PC-9 (cell line): ENCODE data around the gene HHIPL1. TPM values are rescaled to one million over a fixed set of nuclear protein-coding genes. Genes with fewer than 3 reads are reported as not detected.

ENCODE experiments used
- BruUV-seq: library from RNA; stranded (reverse); fragments of 400-500 nt; replicated peaks from 2 replicates; lab custom pipeline; 2021; lab: Mats Ljungman, UMichigan
- CTCF ChIA-PET: fragments of 300-600 bp; sonication (Branson Sonifier 250); formaldehyde crosslinking; loops from one replicate; lab custom pipeline; 2022; ENCODE audit warnings: antibody characterized with exemption; lab: Charles Lee
- POLR2A ChIA-PET: fragments of 300-600 bp; sonication (Branson Sonifier 250); formaldehyde crosslinking; loops from one replicate; lab custom pipeline; 2022; ENCODE audit warnings: antibody characterized with exemption; ENCODE audit not compliant: unreplicated experiment; lab: Charles Lee
- DNase-seq, 2 experiments: peaks; one replicate each; pipeline versions ENCODE4 v3.0.0 to v3.0.0-alpha.2; 2015 to 2022; ENCODE audit warnings: mixed read lengths in 1 of 2
- H2AFZ ChIP-seq: fragments of 200-600 bp; sonication (generic); 2 replicates; pipeline ENCODE4 v1.8.1; 2017; ENCODE audit warnings: antibody characterized with exemption
- H3F3A ChIP-seq: fragments of 200-600 bp; sonication (generic); 2 replicates; pipeline ENCODE4 v1.8.1; 2017; ENCODE audit warnings: antibody characterized with exemption, mild to moderate bottlenecking, low read depth; ENCODE audit not compliant: insufficient read depth
- H3K27ac ChIP-seq: fragments of 200-600 bp; sonication (generic); 2 replicates; pipeline ENCODE4 v1.6.1; 2016; ENCODE audit warnings: mixed run types
- H3K27me3 ChIP-seq: fragments of 200-600 bp; sonication (generic); 2 replicates; pipeline ENCODE4 v1.6.1; 2016; ENCODE audit warnings: low read depth, mixed run types; ENCODE audit not compliant: insufficient read depth
- H3K36me3 ChIP-seq: fragments of 200-600 bp; sonication (generic); 2 replicates; pipeline ENCODE4 v1.6.1; 2016; ENCODE audit warnings: low read depth, mixed run types
- H3K4me1 ChIP-seq: fragments of 200-600 bp; sonication (generic); replicated peaks from 2 replicates; pipeline ENCODE4 v1.6.1; 2016; ENCODE audit warnings: mixed run types; ENCODE audit not compliant: insufficient read depth
- H3K4me2 ChIP-seq: fragments of 200-600 bp; sonication (generic); 2 replicates; pipeline ENCODE4 v1.6.1; 2017; ENCODE audit warnings: mixed run types
- H3K4me3 ChIP-seq: fragments of 200-600 bp; sonication (generic); 2 replicates; pipeline ENCODE4 v1.6.1; 2016; ENCODE audit warnings: mixed run types
- H3K79me2 ChIP-seq: fragments of 200-600 bp; sonication (generic); 2 replicates; pipeline ENCODE4 v1.6.1; 2017; ENCODE audit warnings: low read depth, mixed run types
- H3K9me2 ChIP-seq: fragments of 200-600 bp; sonication (generic); 2 replicates; pipeline ENCODE4 v1.8.1; 2017; ENCODE audit warnings: mild to moderate bottlenecking; ENCODE audit not compliant: insufficient read depth
- H3K9me3 ChIP-seq: fragments of 200-600 bp; sonication (generic); 2 replicates; pipeline ENCODE4 v1.8.1; 2016; ENCODE audit warnings: low read depth; ENCODE audit not compliant: insufficient read depth
- H4K20me1 ChIP-seq: fragments of 200-600 bp; sonication (generic); 2 replicates; pipeline ENCODE4 v1.8.1; 2017; ENCODE audit not compliant: insufficient read depth
- EZH2 ChIP-seq: fragments of 200-600 bp; sonication (generic); IDR thresholded peaks from 2 replicates; pipeline ENCODE4 v1.8.0; 2017; ENCODE audit warnings: antibody characterized with exemption, low read depth
- intact Hi-C: fragments of 100-400 bp; cut with micrococcal nuclease; formaldehyde crosslinking; loops from one replicate; pipeline ENCODE4 v1.10.0; 2022; ENCODE audit not compliant: unreplicated experiment
- total RNA-seq: library from RNA; stranded (reverse); gene quantifications from 2 replicates; pipeline ENCODE4 v1.2.3, GENCODE V29; 2021
- TF ChIP-seq, protein P1 (sequence below): fragments of 200-600 bp; sonication (generic); conservative IDR thresholded peaks from 2 replicates; pipeline ENCODE4 v1.6.1; 2017; ENCODE audit warnings: mixed run types, antibody characterized with exemption, mild to moderate bottlenecking, moderate library complexity

Gene HHIPL1
- total RNA-seq, 1 experiment from 2014 or later: 0.28 TPM

DNA sequence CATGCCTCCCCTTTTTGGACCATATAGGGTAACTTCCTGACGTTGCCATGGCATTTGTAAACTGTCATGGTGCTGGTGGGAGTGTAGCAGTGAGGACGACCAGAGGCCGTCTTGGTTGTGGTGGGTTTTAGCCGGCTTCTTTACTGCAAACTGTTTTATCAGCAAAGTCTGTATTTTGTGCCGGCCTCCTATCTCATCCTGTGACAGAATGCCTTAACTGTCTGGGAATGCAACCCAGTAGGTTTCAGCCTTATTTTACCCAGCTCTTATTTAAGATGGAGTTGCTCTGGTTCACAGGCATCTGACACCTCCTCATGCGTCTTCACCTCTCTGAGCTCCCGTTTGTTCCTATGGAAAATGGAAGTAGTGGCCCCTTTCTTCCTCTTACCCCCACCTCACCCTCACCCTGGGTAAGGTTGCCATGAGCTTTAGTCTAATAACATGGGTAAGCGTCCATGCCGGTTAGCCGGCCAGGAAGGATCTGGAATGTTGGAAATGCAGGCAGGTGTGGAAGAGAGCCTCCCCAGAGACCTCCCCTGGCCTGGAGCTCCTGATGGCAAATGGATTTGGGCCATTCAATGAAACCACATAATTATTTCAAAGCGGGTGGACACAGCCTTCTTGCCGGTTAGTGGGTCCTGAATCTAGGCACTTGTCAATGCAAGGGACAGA lies 18.6 kb downstream of the HHIPL1 start:
- H3K79me2 ChIP-seq: no peaks in the 10 kb centered on the region
- no peaks in the 10 kb centered on the region for H3K4me1 ChIP-seq
- H3K9me3 ChIP-seq: no peaks in the 10 kb centered on the region
- H2AFZ ChIP-seq: no peak overlapping the region
- intact Hi-C loops: no loop called here
- DNase-seq: no peak
- H3K27ac ChIP-seq: no peak overlapping the region
- H3K4me3 ChIP-seq: no peak overlapping the region
- H3F3A ChIP-seq: no peaks in the 10 kb centered on the region
- H3K36me3 ChIP-seq: no peaks in the 10 kb centered on the region
- H3K4me2 ChIP-seq: no peak overlapping the region
- ChIA-PET POLR2A (no interaction called here), CTCF (no interaction called here)
- no TSS peak for BruUV-seq
- H3K9me2 ChIP-seq: no peaks in the 10 kb centered on the region
- H3K27me3 ChIP-seq: no peaks in the 10 kb centered on the region
- no peak for TF ChIP-seq EZH2
- TF ChIP-seq, protein P1, sequence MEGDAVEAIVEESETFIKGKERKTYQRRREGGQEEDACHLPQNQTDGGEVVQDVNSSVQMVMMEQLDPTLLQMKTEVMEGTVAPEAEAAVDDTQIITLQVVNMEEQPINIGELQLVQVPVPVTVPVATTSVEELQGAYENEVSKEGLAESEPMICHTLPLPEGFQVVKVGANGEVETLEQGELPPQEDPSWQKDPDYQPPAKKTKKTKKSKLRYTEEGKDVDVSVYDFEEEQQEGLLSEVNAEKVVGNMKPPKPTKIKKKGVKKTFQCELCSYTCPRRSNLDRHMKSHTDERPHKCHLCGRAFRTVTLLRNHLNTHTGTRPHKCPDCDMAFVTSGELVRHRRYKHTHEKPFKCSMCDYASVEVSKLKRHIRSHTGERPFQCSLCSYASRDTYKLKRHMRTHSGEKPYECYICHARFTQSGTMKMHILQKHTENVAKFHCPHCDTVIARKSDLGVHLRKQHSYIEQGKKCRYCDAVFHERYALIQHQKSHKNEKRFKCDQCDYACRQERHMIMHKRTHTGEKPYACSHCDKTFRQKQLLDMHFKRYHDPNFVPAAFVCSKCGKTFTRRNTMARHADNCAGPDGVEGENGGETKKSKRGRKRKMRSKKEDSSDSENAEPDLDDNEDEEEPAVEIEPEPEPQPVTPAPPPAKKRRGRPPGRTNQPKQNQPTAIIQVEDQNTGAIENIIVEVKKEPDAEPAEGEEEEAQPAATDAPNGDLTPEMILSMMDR: no peak
- H4K20me1 ChIP-seq: no peaks in the 10 kb centered on the region

DNA sequence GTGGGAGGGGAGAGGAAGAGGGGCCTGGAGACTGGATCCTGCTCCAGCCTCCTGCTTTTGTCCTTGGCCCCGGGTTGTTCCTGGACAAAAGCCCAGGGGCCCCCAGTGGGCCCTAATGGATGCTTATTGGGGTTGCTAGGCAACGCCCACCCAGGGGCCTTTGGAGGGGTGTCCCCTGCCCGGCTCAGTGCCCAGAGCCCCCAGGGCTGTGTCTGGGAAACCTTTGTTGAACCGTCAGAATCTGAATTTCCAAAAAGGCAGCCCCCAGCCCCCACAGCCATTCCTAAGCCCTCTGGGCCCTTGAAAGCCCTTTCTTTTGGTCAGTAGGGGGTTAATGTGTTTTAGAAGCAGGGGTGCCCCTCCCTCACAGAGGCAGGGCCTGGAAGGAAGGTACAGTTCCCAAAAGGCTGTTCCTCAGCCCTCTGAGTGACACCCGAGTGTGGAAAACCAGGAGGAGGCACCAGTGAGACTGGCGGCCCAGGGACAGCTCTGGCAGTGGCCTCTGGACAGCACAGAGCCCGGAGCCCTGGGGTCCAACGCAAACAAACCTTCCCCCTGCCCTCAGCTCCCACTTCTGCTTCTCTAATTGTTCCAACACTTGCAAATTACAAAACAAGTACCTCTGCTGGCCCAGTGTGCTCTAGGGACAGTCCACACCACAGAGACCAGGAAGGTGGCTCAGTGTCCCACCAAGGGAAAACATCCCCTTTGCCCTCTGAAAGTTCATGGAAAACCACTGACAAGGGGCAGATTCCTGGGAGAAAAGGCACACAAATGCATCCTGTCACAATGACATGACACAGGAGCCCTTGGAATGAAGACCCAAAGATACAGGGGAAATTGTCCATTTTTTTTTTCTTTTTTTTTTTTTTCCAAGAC lies 19.4 kb downstream of the HHIPL1 start:
- Histone ChIP-seq H3K4me2 (no peak overlapping the region), H3K9me3 (no peaks in the 10 kb centered on the region), H3K27ac (no peak overlapping the region), H2AFZ (no peak overlapping the region), H3F3A (no peaks in the 10 kb centered on the region), H3K27me3 (no peaks in the 10 kb centered on the region), H3K9me2 (no peaks in the 10 kb centered on the region), H3K79me2 (no peaks in the 10 kb centered on the region), H3K4me3 (no peak overlapping the region), H3K4me1 (no peaks in the 10 kb centered on the region), H4K20me1 (no peaks in the 10 kb centered on the region), H3K36me3 (no peaks in the 10 kb centered on the region)
- POLR2A ChIA-PET: no interaction called here
- TF ChIP-seq, protein P1: no peak
- TF ChIP-seq EZH2: no peak
- CTCF ChIA-PET: no interaction called here
- intact Hi-C loops: no loop called here
- no TSS peak for BruUV-seq
- DNase-seq: no peak

DNA sequence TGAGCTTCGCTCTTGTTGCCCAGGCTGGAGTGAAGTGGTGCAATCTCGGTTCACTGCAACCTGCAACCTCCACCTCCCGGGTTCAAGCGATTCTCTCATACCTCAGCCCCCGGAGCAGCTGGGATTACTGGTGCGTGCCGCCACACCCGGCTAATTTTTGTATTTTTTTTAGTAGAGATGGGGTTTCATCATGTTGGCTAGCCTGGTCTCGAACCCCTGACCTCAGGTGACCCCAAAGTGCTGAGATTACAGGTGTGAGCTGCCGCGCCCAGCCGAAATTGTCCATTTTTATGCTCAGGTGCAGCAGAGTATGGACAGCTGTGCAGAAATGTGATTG lies 20.0 kb downstream of the HHIPL1 start:
- DNase-seq: no peak
- no peaks in the 10 kb centered on the region for H3K4me1 ChIP-seq
- ChIA-PET CTCF (no interaction called here), POLR2A (no interaction called here)
- H3K79me2 ChIP-seq: no peaks in the 10 kb centered on the region
- intact Hi-C loops: no loop called here
- BruUV-seq: no TSS peak
- no peak overlapping the region for H2AFZ ChIP-seq
- no peaks in the 10 kb centered on the region for H4K20me1 ChIP-seq
- no peaks in the 10 kb centered on the region for H3K36me3 ChIP-seq
- no peak for TF ChIP-seq EZH2
- TF ChIP-seq, protein P1: no peak
- no peak overlapping the region for H3K4me2 ChIP-seq
- no peaks in the 10 kb centered on the region for H3K9me2 ChIP-seq
- no peak overlapping the region for H3K27ac ChIP-seq
- no peaks in the 10 kb centered on the region for H3K27me3 ChIP-seq
- no peaks in the 10 kb centered on the region for H3F3A ChIP-seq
- no peak overlapping the region for H3K4me3 ChIP-seq
- H3K9me3 ChIP-seq: no peaks in the 10 kb centered on the region
